ENCODE data around the gene MAN1A1. TPM values are rescaled to one million over a fixed set of nuclear protein-coding genes. Genes with fewer than 3 reads are reported as not detected.

The MAN1A1 gene
- total RNA-seq, 1 donor = 79.6 TPM

DNA sequence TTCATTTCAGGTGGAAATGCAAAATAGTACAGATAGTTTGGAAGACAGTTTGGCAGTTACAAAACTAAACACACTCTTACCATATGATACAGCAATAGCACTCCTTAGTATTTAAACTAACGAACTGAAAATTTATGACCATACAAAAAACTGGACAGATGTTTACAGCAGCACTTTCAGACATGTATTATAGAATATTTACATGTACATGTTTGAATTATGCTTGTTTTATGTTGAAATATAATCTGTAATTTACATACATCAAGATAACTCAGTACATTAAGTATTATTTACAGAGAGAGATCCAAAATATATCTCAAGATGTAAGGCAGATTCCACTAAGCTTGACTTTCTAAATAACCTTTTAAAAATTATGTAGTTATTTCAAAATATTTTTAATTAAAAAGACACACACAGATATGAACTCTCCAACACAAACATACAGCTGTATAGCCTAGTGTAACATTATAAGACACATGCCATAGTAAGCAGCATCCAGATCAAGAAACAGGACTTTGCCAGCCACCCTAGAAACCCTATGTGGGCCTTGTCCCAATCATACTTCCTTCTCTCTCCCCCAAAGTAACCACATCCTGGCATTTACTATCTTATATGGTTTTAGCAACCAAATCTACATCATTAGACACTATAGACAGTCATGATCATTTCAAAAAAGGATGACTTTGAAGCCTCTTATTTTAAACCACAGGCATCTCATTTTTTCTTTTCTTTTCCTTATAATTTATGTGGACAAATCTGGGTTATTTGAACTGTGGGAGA, 82.2 kb downstream of the MAN1A1 start:
- TF ChIP-seq, protein P1, sequence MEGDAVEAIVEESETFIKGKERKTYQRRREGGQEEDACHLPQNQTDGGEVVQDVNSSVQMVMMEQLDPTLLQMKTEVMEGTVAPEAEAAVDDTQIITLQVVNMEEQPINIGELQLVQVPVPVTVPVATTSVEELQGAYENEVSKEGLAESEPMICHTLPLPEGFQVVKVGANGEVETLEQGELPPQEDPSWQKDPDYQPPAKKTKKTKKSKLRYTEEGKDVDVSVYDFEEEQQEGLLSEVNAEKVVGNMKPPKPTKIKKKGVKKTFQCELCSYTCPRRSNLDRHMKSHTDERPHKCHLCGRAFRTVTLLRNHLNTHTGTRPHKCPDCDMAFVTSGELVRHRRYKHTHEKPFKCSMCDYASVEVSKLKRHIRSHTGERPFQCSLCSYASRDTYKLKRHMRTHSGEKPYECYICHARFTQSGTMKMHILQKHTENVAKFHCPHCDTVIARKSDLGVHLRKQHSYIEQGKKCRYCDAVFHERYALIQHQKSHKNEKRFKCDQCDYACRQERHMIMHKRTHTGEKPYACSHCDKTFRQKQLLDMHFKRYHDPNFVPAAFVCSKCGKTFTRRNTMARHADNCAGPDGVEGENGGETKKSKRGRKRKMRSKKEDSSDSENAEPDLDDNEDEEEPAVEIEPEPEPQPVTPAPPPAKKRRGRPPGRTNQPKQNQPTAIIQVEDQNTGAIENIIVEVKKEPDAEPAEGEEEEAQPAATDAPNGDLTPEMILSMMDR (IDR thresholded peaks at IDR 0.05; ENCODE audit: extremely low read depth, low read depth, low read length) = no peak
- no peaks in the 10 kb centered on the region for H3K27me3 ChIP-seq (ENCODE audit: insufficient read depth, low read length)
- no peak overlapping the region for H2AFZ ChIP-seq (ENCODE audit: low read length)
- no peaks in the 10 kb centered on the region for H3K36me3 ChIP-seq (ENCODE audit: insufficient read depth, low read length)
- no peak for DNase-seq (ENCODE audit: insufficient read length, low spot score, missing footprints)
- no peaks in the 10 kb centered on the region for H3K9me3 ChIP-seq (ENCODE audit: low read depth, low read length)
- H3K4me2 ChIP-seq (ENCODE audit: insufficient read depth, low read length) = no peak overlapping the region
- H4K20me1 ChIP-seq (ENCODE audit: insufficient read depth, low read length) = no peaks in the 10 kb centered on the region
- H3K27ac ChIP-seq (ENCODE audit: low read depth, low read length) = no peak overlapping the region
- H3K4me3 ChIP-seq (ENCODE audit: insufficient read depth, low read length) = no peak overlapping the region
- H3K79me2 ChIP-seq (ENCODE audit: insufficient read depth, low read length) = no peaks in the 10 kb centered on the region
- no peaks in the 10 kb centered on the region for H3K4me1 ChIP-seq (ENCODE audit: insufficient read depth, low read length)

DNA sequence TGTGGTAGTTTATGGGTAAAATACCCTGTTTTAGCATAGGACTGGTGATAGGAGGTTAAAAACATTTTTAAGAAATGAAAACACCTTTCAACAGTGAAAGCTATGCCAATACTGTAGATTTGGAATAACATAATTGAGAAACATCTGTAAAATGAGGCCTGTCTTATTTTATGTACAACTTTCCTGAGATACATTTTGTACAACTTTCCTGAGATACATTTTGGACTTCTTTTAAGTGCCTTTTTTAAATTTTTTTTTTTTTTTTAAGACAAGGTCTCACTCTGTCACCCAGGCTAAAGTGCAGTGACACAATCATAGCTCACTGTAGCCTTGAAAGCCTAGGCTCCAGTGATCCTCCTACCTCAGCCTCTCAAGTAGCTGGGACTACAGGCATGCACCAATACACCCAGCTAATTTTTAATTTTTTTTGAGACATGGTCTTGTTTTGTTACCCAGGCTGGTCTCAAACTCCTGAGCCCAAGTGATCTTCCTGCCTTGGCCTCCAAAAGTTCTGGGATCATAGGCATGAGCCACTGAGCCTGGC, 84.6 kb downstream of the MAN1A1 start:
- H3K4me2 ChIP-seq (ENCODE audit: insufficient read depth, low read length) = no peak overlapping the region
- TF ChIP-seq, protein P1 (IDR thresholded peaks at IDR 0.05; ENCODE audit: extremely low read depth, low read depth, low read length) = no peak
- H3K36me3 ChIP-seq (ENCODE audit: insufficient read depth, low read length) = no peaks in the 10 kb centered on the region
- H3K27me3 ChIP-seq (ENCODE audit: insufficient read depth, low read length) = no peaks in the 10 kb centered on the region
- no peaks in the 10 kb centered on the region for H3K79me2 ChIP-seq (ENCODE audit: insufficient read depth, low read length)
- H4K20me1 ChIP-seq (ENCODE audit: insufficient read depth, low read length) = no peaks in the 10 kb centered on the region
- no peak overlapping the region for H2AFZ ChIP-seq (ENCODE audit: low read length)
- H3K9me3 ChIP-seq (ENCODE audit: low read depth, low read length) = no peaks in the 10 kb centered on the region
- no peaks in the 10 kb centered on the region for H3K4me1 ChIP-seq (ENCODE audit: insufficient read depth, low read length)
- H3K27ac ChIP-seq (ENCODE audit: low read depth, low read length) = no peak overlapping the region
- DNase-seq (ENCODE audit: insufficient read length, low spot score, missing footprints) = no peak
- no peak overlapping the region for H3K4me3 ChIP-seq (ENCODE audit: insufficient read depth, low read length)

DNA sequence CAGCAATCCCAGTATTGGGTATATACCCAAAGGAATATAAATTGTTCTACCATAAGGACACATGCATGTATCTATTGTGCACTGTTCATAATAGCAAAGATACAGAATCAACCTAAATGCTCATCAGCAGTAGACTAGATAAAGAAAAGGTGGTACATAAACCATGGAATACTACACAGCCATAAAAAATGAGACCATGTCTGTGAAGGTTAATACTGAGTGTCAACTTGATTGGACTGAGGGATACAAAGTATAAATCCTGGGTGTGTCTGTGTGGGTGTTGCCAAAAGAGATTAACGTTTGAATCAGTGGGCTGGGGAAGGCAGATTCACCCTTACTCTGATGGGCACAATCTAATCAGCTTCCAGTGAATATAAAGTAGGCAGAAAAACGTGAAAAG, 86.9 kb downstream of the MAN1A1 start:
- H3K4me2 ChIP-seq (ENCODE audit: insufficient read depth, low read length) = no peak overlapping the region
- TF ChIP-seq, protein P1 (IDR thresholded peaks at IDR 0.05; ENCODE audit: extremely low read depth, low read depth, low read length) = no peak
- no peaks in the 10 kb centered on the region for H3K79me2 ChIP-seq (ENCODE audit: insufficient read depth, low read length)
- no peaks in the 10 kb centered on the region for H3K36me3 ChIP-seq (ENCODE audit: insufficient read depth, low read length)
- H3K4me3 ChIP-seq (ENCODE audit: insufficient read depth, low read length) = no peak overlapping the region
- H3K27ac ChIP-seq (ENCODE audit: low read depth, low read length) = no peak overlapping the region
- H3K9me3 ChIP-seq (ENCODE audit: low read depth, low read length) = no peaks in the 10 kb centered on the region
- H3K27me3 ChIP-seq (ENCODE audit: insufficient read depth, low read length) = no peaks in the 10 kb centered on the region
- no peak for DNase-seq (ENCODE audit: insufficient read length, low spot score, missing footprints)
- H3K4me1 ChIP-seq (ENCODE audit: insufficient read depth, low read length) = no peaks in the 10 kb centered on the region
- no peaks in the 10 kb centered on the region for H4K20me1 ChIP-seq (ENCODE audit: insufficient read depth, low read length)
- H2AFZ ChIP-seq (ENCODE audit: low read length) = no peak overlapping the region

DNA sequence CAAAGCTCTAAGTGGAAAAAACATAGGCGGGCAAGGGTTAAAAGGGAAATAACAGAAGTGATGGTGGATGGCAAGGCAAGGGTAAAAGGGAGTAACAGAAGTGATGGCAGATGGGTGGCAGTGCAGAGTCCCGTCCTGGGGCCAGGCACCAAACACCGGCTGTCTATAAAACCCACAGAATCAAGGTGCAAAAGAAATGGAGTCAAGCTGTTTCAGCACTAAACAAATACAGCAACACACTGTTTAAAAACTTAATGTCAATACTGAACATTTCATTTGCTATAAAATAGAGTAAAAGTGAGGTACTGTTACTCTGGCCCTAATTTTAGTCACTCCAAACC, 87.6 kb downstream of the MAN1A1 start:
- TF ChIP-seq, protein P1 (IDR thresholded peaks at IDR 0.05; ENCODE audit: extremely low read depth, low read depth, low read length) = no peak
- Histone ChIP-seq H3K9me3 (ENCODE audit: low read depth, low read length) (no peaks in the 10 kb centered on the region), H3K4me1 (ENCODE audit: insufficient read depth, low read length) (no peaks in the 10 kb centered on the region), H3K27ac (ENCODE audit: low read depth, low read length) (no peak overlapping the region), H3K4me2 (ENCODE audit: insufficient read depth, low read length) (no peak overlapping the region), H3K36me3 (ENCODE audit: insufficient read depth, low read length) (no peaks in the 10 kb centered on the region), H2AFZ (ENCODE audit: low read length) (no peak overlapping the region), H3K4me3 (ENCODE audit: insufficient read depth, low read length) (no peak overlapping the region), H3K27me3 (ENCODE audit: insufficient read depth, low read length) (no peaks in the 10 kb centered on the region), H4K20me1 (ENCODE audit: insufficient read depth, low read length) (no peaks in the 10 kb centered on the region), H3K79me2 (ENCODE audit: insufficient read depth, low read length) (no peaks in the 10 kb centered on the region)
- no peak for DNase-seq (ENCODE audit: insufficient read length, low spot score, missing footprints)
